ENCODE measurements around the gene ACKR3. TPM values are rescaled to one million over a fixed set of nuclear protein-coding genes. Genes with fewer than 3 reads are reported as not detected.

Gene ACKR3
- total RNA-seq, 1 donor from 2014 or later, result 6.8 TPM

GRCh38 chr2:236628981-236629605 lies 59.5 kb downstream of the ACKR3 start:
- no peak for DNase-seq (ENCODE audit: low read depth in 2 of 2)

GRCh38 chr2:236629961-236630872 lies 60.6 kb downstream of the ACKR3 start:
- DNase-seq (ENCODE audit: low read depth in 2 of 2), result no peak

GRCh38 chr2:236631281-236631855 lies 61.7 kb downstream of the ACKR3 start:
- no peak for DNase-seq (ENCODE audit: low read depth in 2 of 2)

- no peak for DNase-seq (ENCODE audit: low read depth in 2 of 2)
Measured at GRCh38 chr2:236631856-236632291, 62.2 kb downstream of the ACKR3 start.
